Esophagus muscularis mucosa (tissue), 4 donors: Measurements from ENCODE around the gene RXRA. TPM values are rescaled to one million over a fixed set of nuclear protein-coding genes. Genes with fewer than 3 reads are reported as not detected.

Source experiments
- DNase-seq: peaks from one replicate; pipeline ENCODE4 v3.0.0-alpha.2; 2017; ENCODE audit errors: extremely low spot score
- H3K27ac ChIP-seq, 4 donors: fragments of 200-600 bp; sonication (generic); replicated peaks in 1 of 4; 1 replicate in 3 of 4; 2 replicates in 1 of 4; pipeline ENCODE4 v1.5.1; 2016 to 2019; ENCODE audit warnings: mild to moderate bottlenecking in 1 of 4
- H3K27me3 ChIP-seq, 4 donors: fragments of 200-600 bp; sonication (generic); one replicate each; pipeline versions ENCODE4 v1.5.1 to v1.6.0; 2016 to 2019
- H3K36me3 ChIP-seq, 4 donors: fragments of 200-600 bp; sonication (generic); one replicate each; pipeline ENCODE4 v1.5.1; 2016 to 2019
- H3K4me1 ChIP-seq, 4 donors: fragments of 200-600 bp; sonication (generic); one replicate each; pipeline ENCODE4 v1.5.1; 2016 to 2019
- H3K4me3 ChIP-seq, 4 donors: fragments of 200-600 bp; sonication (generic); 1 replicate in 2 of 4; 2 replicates in 2 of 4; pipeline ENCODE4 v1.5.1; 2016 to 2019; ENCODE audit warnings: mild to moderate bottlenecking in 4 of 4, moderate library complexity in 1 of 4
- H3K9me3 ChIP-seq, 4 donors: fragments of 200-600 bp; sonication (generic); 1 replicate in 3 of 4; 2 replicates in 1 of 4; pipeline ENCODE4 v1.5.1; 2016 to 2019
- CTCF ChIP-seq, 3 experiments: fragments of 200-600 bp in 2 of 3; fragments of 450-650 bp in 1 of 3; sonication (generic) in 2 of 3; IDR thresholded peaks; one replicate each; pipeline ENCODE4 v1.5.1; 2017 to 2019; ENCODE audit warnings: antibody characterized with exemption in 3 of 3, mild to moderate bottlenecking in 2 of 3, moderate library complexity in 1 of 3
- EP300 ChIP-seq: sonication (generic); formaldehyde crosslinking; IDR thresholded peaks from one replicate; pipeline ENCODE4 v1.6.1; 2017; ENCODE audit warnings: antibody characterized with exemption
- POLR2A ChIP-seq: fragments of 450-650 bp; IDR thresholded peaks from one replicate; pipeline ENCODE4 v1.6.1; 2017; ENCODE audit warnings: antibody characterized with exemption, moderate library complexity, mild to moderate bottlenecking, low read depth
- POLR2AphosphoS5 ChIP-seq, 2 donors: sonication (generic); formaldehyde crosslinking; IDR thresholded peaks; one replicate each; pipeline ENCODE4 v1.6.1; 2017; ENCODE audit warnings: antibody characterized with exemption in 2 of 2
- WGBS: methylation state at CpG from one replicate; pipeline ENCODE4 v1.1.5; 2018; 5-methylcytosine and 5-hydroxymethylcytosine counted together
- intact Hi-C: fragments of 100-400 bp; cut with DNase I; formaldehyde crosslinking; loops from one replicate; pipeline ENCODE4 v1.15.1; 2023
- total RNA-seq, 4 donors: library from RNA; depleted of rRNA; stranded (reverse); fragments of >200 nt; gene quantifications; one replicate each; pipeline versions ENCODE4 v1.1.0 to v1.2.1, GENCODE V29; 2016

Gene RXRA
- total RNA-seq, 4 donors from 2014 or later = 46.4 to 81.0 (median 63.7) TPM

GRCh38 chr9:134331186-134332025, 5.2 kb downstream of the RXRA start:
- intact Hi-C loops = no loop called here
- Histone ChIP-seq H3K4me3 (no peak overlapping the region), H3K9me3 (no peaks in the 10 kb centered on the region), H3K27ac (no peak overlapping the region), H3K36me3 (no peaks in the 10 kb centered on the region), H3K27me3 (peaks cover 0 to 4% (median 0%) of the 10 kb centered on the region in 4 donors), H3K4me1 (peaks cover 91 to 94% (median 93%) of the 10 kb centered on the region in 4 donors)
- WGBS = 96% methylated on average over 28 of the region's 30 CpGs
- no peak for DNase-seq
- TF ChIP-seq POLR2A = no peak
- no peak for TF ChIP-seq EP300
- no peak for TF ChIP-seq CTCF (IDR thresholded peaks at IDR 0.05)
- no peak for TF ChIP-seq POLR2AphosphoS5 (IDR thresholded peaks at IDR 0.05)

- H3K4me1 ChIP-seq = peaks cover 99 to 100% (median 100%) of the 10 kb centered on the region in 4 donors
- intact Hi-C loops = no loop called here
These were observed 6.0 kb downstream of the RXRA start for GRCh38 chr9:134332266-134332665.

DNA sequence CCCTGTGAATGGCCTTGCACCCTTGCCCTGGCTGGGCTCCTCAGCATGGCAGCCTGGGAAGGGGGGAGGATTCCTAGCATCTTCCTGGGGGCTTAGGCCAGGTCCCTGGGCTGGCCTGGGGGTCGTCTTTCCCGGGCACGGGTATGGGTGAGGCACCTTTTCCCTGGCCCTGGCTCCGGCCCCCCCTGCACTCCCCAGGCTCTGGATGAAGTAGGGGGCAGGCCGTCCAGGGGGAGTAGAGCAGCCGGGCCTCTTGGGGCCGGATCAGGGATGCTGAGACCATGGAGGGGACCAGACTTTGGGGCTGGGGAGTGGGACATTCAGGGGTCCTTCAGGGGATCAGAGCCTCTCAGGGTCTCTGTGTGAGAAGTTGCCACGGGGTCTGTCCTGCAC, 6.6 kb downstream of the RXRA start:
- TF ChIP-seq POLR2AphosphoS5 (IDR thresholded peaks at IDR 0.05) (no peak), CTCF (IDR thresholded peaks at IDR 0.05) (no peak)
- Histone ChIP-seq H3K27me3 (no peaks in the 10 kb centered on the region), H3K9me3 (no peaks in the 10 kb centered on the region), H3K4me3 (peak overlapping the region in 1 of 4 donors; percentile 20), H3K4me1 (peaks cover 98 to 100% (median 100%) of the 10 kb centered on the region in 4 donors), H3K36me3 (no peaks in the 10 kb centered on the region), H3K27ac (no peak overlapping the region)
- DNase-seq = no peak
- intact Hi-C loops = no loop called here
- WGBS = 66% methylated on average over 2 of the region's 8 CpGs

More at GRCh38 chr9:134332266-134332665, 6.0 kb downstream of the RXRA start:
- H3K27ac ChIP-seq = no peak overlapping the region
- no peaks in the 10 kb centered on the region for H3K9me3 ChIP-seq
- no peak overlapping the region for H3K4me3 ChIP-seq
- peaks cover 0 to 2% (median 0%) of the 10 kb centered on the region in 4 donors for H3K27me3 ChIP-seq
- DNase-seq = no peak
- TF ChIP-seq CTCF (IDR thresholded peaks at IDR 0.05) (no peak), EP300 (no peak), POLR2A (no peak), POLR2AphosphoS5 (IDR thresholded peaks at IDR 0.05) (no peak)
- H3K36me3 ChIP-seq = no peaks in the 10 kb centered on the region
- 90% methylated on average over 12 of the region's 13 CpGs for WGBS

- Histone ChIP-seq H3K9me3 (no peaks in the 10 kb centered on the region), H3K4me1 (peaks cover 98 to 100% (median 100%) of the 10 kb centered on the region in 4 donors), H3K27me3 (no peaks in the 10 kb centered on the region), H3K36me3 (no peaks in the 10 kb centered on the region), H3K27ac (peak overlapping the region in 1 of 4 donors; percentile 8), H3K4me3 (peak overlapping the region in 2 of 4 donors; percentile 20 to 24)
- WGBS = 68% methylated on average over 12 of the region's 24 CpGs
- intact Hi-C loops = no loop called here
- TF ChIP-seq CTCF (IDR thresholded peaks at IDR 0.05) (no peak), POLR2A (no peak), POLR2AphosphoS5 (IDR thresholded peaks at IDR 0.05) (no peak), EP300 (no peak)
- no peak for DNase-seq
These were observed 7.1 kb downstream of the RXRA start for GRCh38 chr9:134333234-134333873.
